Stromal cell of bone marrow (primary cell): ENCODE measurements around the gene POTEB2.
"Not testable (repeated sequence)": the region's sequence is repeated elsewhere in the genome, so short reads cannot be mapped to it uniquely, and the experiment has no call there.

Source experiments
- DNase-seq: peaks from one replicate; pipeline ENCODE4 v3.0.0-alpha.2; 2012; ENCODE audit warnings: low read depth

Gene POTEB2

GRCh38 chr15:20866214-20866613 is at the start of gene POTEB2:
Gene POTEB2, minus strand, starts transcription at chr15:20866314. Its CDS starts 33 bp downstream, at chr15:20866281.
- DNase-seq: not testable (repeated sequence)

GRCh38 chr15:20879916-20880315 is 13.8 kb upstream of the POTEB2 start:
- not testable (repeated sequence) for DNase-seq

- not testable (repeated sequence) for DNase-seq
Measured at GRCh38 chr15:20878464-20878863, 12.3 kb upstream of the POTEB2 start.

- not testable (repeated sequence) for DNase-seq
Measured at GRCh38 chr15:20877819-20878218, 11.7 kb upstream of the POTEB2 start.
